SU-DHL-6 (cell line): ENCODE results near the gene KBTBD13.

ENCODE experiments used
- H2AFZ ChIP-seq: fragments of 200-600 bp; sonication (generic); 2 replicates; pipeline ENCODE4 v1.6.1; 2014; ENCODE audit warnings: low read depth, mild to moderate bottlenecking, moderate library complexity, mixed read lengths, antibody characterized with exemption, low read length; ENCODE audit not compliant: severe bottlenecking
- H3F3A ChIP-seq: fragments of 200-600 bp; shearing (Covaris generic); 2 replicates; pipeline ENCODE4 v1.6.0; 2016; ENCODE audit warnings: antibody characterized with exemption, mild to moderate bottlenecking; ENCODE audit not compliant: insufficient read depth
- H3K27ac ChIP-seq: fragments of 200-600 bp; sonication (generic); 2 replicates; pipeline ENCODE4 v1.5.1; 2016; ENCODE audit warnings: low read depth, mild to moderate bottlenecking, low read length, moderate library complexity, mixed read lengths
- H3K27me3 ChIP-seq: fragments of 200-600 bp; sonication (generic), shearing (Covaris generic); 2 replicates; pipeline ENCODE4 v1.6.0; 2014; ENCODE audit warnings: mild to moderate bottlenecking, low read length
- H3K36me3 ChIP-seq: fragments of 200-600 bp; sonication (generic); 2 replicates; pipeline ENCODE4 v1.6.1; 2014; ENCODE audit warnings: mild to moderate bottlenecking, low read length, mixed read lengths
- H3K4me2 ChIP-seq: fragments of 300-600, 200-600 bp; shearing (Covaris generic), sonication (generic); 2 replicates; pipeline ENCODE4 v1.6.0; 2014; ENCODE audit warnings: low read length, low read depth, mild to moderate bottlenecking; ENCODE audit not compliant: poor library complexity, severe bottlenecking
- H3K4me3 ChIP-seq: fragments of 200-600 bp; sonication (generic); 2 replicates; pipeline ENCODE4 v1.5.1; 2014; ENCODE audit warnings: antibody characterized with exemption, low read length, mild to moderate bottlenecking, mixed read lengths; ENCODE audit not compliant: insufficient read depth, poor library complexity, severe bottlenecking
- H3K79me2 ChIP-seq: fragments of 200-600 bp; sonication (generic); 2 replicates; pipeline ENCODE4 v1.6.1; 2014; ENCODE audit warnings: mild to moderate bottlenecking, low read length, moderate library complexity; ENCODE audit not compliant: insufficient read depth
- H3K9ac ChIP-seq: fragments of 200-600 bp; sonication (generic); 2 replicates; pipeline ENCODE4 v1.7.0; 2014; ENCODE audit warnings: mild to moderate bottlenecking, low read length
- H3K9me2 ChIP-seq: fragments of 200-600 bp; sonication (generic); replicated peaks from 2 replicates; pipeline ENCODE4 v1.6.1; 2014; ENCODE audit warnings: low read length; ENCODE audit not compliant: insufficient read depth
- H3K9me3 ChIP-seq: fragments of 200-600 bp; sonication (generic); 2 replicates; pipeline ENCODE4 v1.6.1; 2014; ENCODE audit warnings: low read length, mixed read lengths; ENCODE audit not compliant: insufficient read depth
- H4K20me1 ChIP-seq: fragments of 200-600 bp; sonication (generic); 2 replicates; pipeline ENCODE4 v1.6.1; 2014; ENCODE audit warnings: low read depth, mild to moderate bottlenecking, antibody characterized with exemption, low read length, moderate library complexity, mixed read lengths
- EZH2phosphoT487 ChIP-seq: fragments of 200-600 bp; sonication (generic), shearing (Covaris generic); conservative IDR thresholded peaks from 2 replicates; pipeline ENCODE4 v1.6.1; 2018; ENCODE audit warnings: mild to moderate bottlenecking, antibody characterized with exemption, low read length, moderate library complexity, mixed read lengths
- TF ChIP-seq, protein P1 (sequence below): fragments of 200-600 bp; sonication (generic); IDR thresholded peaks from one replicate; pipeline ENCODE4 v1.5.1; 2017; ENCODE audit warnings: antibody characterized with exemption, mild to moderate bottlenecking, low read length, moderate library complexity; ENCODE audit not compliant: insufficient read depth, poor library complexity, severe bottlenecking

The KBTBD13 gene

DNA sequence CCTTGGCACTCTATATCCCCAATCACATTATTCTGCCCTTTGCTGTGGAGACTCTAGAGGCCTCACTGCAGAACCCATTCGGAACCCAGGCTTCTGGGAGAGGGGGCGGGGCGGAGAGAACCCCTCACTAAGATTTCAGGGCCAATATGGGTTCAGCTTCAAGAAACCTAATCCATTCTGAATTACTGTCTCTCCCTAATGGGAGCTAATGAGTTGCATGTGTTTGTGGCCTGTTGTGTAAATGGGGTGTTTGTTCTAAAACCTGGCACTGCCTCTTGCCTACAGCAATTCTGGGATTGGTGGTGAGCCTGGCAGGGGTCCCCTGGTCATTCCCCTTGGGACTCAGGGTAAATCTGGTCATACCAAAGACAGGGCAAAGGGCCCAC, 8.2 kb upstream of the KBTBD13 start:
- no peak overlapping the region for H3K4me2 ChIP-seq
- H3K79me2 ChIP-seq = no peaks in the 10 kb centered on the region
- no peak overlapping the region for H3K27ac ChIP-seq
- H2AFZ ChIP-seq = no peak overlapping the region
- no peaks in the 10 kb centered on the region for H4K20me1 ChIP-seq
- TF ChIP-seq, protein P1, sequence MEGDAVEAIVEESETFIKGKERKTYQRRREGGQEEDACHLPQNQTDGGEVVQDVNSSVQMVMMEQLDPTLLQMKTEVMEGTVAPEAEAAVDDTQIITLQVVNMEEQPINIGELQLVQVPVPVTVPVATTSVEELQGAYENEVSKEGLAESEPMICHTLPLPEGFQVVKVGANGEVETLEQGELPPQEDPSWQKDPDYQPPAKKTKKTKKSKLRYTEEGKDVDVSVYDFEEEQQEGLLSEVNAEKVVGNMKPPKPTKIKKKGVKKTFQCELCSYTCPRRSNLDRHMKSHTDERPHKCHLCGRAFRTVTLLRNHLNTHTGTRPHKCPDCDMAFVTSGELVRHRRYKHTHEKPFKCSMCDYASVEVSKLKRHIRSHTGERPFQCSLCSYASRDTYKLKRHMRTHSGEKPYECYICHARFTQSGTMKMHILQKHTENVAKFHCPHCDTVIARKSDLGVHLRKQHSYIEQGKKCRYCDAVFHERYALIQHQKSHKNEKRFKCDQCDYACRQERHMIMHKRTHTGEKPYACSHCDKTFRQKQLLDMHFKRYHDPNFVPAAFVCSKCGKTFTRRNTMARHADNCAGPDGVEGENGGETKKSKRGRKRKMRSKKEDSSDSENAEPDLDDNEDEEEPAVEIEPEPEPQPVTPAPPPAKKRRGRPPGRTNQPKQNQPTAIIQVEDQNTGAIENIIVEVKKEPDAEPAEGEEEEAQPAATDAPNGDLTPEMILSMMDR = no peak
- TF ChIP-seq EZH2phosphoT487 = no peak
- no peaks in the 10 kb centered on the region for H3K9me2 ChIP-seq
- no peaks in the 10 kb centered on the region for H3F3A ChIP-seq
- no peak overlapping the region for H3K4me3 ChIP-seq
- no peaks in the 10 kb centered on the region for H3K27me3 ChIP-seq
- no peak overlapping the region for H3K9ac ChIP-seq
- H3K36me3 ChIP-seq = no peaks in the 10 kb centered on the region
- no peaks in the 10 kb centered on the region for H3K9me3 ChIP-seq

DNA sequence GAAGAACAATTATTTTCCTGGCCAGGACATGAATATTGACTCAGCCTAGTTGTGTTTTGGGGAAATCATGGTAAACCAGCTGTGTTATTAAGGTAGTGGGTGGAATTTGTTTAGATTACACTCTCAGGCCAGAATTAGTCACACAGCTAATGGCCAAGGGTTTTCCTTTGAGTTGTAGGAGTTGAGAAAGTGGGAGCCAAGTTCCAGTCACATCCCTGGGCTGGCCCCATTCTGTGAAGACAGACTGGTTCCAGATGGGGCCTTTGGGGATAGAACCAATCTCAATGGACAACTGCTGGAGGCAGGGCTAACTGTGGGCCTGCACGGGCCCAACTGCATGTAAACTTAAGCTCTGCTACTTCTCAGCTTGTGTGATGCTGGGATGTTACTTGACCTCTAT, 7.4 kb upstream of the KBTBD13 start:
- Histone ChIP-seq H3K4me2 (no peak overlapping the region), H3K27me3 (no peaks in the 10 kb centered on the region)

DNA sequence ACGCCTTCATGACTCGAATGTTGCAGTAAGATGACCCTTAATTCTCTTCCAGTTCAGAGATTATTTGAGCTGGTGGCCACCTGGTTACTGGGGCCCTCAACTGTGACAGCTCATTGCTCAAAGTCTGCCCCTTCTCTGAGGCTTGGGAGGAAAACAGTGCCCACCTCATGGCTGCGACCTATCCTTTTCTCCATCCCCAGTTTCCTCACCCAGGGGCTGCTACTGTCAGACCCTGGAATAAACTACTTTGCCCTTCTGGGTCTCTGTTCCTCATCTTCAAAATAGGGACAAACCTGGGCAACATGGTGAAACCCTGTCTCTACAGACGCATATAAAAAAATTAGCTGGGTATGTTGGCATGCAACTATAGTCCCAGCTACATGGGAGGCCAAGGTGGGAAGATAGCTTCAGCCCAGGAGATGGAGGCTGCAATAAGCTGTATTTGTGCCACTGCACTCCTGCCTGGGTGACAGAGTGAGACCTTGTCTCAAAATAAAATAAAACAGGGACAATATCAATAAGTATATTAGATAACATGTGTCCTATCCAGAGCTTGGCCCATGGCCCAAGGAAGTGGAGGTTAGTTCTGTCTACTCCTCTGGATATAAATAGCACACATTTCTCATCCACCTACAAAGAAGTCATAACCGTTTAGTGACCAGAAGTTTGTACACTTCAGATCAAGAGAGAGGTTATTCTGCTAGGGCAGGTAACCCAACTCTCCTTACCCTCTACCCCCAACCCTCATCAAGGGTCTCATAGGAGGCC, 6.6 kb upstream of the KBTBD13 start:
- no peak overlapping the region for H3K4me3 ChIP-seq
- H3F3A ChIP-seq = no peaks in the 10 kb centered on the region
- no peaks in the 10 kb centered on the region for H3K36me3 ChIP-seq
- H3K27me3 ChIP-seq = no peaks in the 10 kb centered on the region
- no peak overlapping the region for H3K9ac ChIP-seq
- no peak overlapping the region for H3K4me2 ChIP-seq
- no peak overlapping the region for H3K27ac ChIP-seq
- H3K9me2 ChIP-seq = no peaks in the 10 kb centered on the region
- TF ChIP-seq EZH2phosphoT487 = no peak
- TF ChIP-seq, protein P1 = no peak
- H2AFZ ChIP-seq = no peak overlapping the region
- H3K79me2 ChIP-seq = no peaks in the 10 kb centered on the region
- no peaks in the 10 kb centered on the region for H4K20me1 ChIP-seq
- H3K9me3 ChIP-seq = no peaks in the 10 kb centered on the region

More for the DNA sequence above, 7.4 kb upstream of the KBTBD13 start:
- H3K36me3 ChIP-seq = no peaks in the 10 kb centered on the region
- H4K20me1 ChIP-seq = no peaks in the 10 kb centered on the region
- no peak overlapping the region for H2AFZ ChIP-seq
- H3K9ac ChIP-seq = no peak overlapping the region
- no peak overlapping the region for H3K4me3 ChIP-seq
- TF ChIP-seq, protein P1 = no peak
- no peak for TF ChIP-seq EZH2phosphoT487
- H3F3A ChIP-seq = no peaks in the 10 kb centered on the region
- no peaks in the 10 kb centered on the region for H3K9me2 ChIP-seq
- no peak overlapping the region for H3K27ac ChIP-seq
- no peaks in the 10 kb centered on the region for H3K9me3 ChIP-seq
- H3K79me2 ChIP-seq = no peaks in the 10 kb centered on the region
